HL-60/S4 treated with retinoic acid at 250 ng/mL for 4 days and 3 days (cell line): Measurements from ENCODE around the gene SDK2.

Experiments
- in situ Hi-C: fragments of 300-500 bp; cut with MboI; formaldehyde crosslinking; loops from 2 replicates; pipeline ENCODE4 v1.7.0; 2022; ENCODE audit warnings: low sequenced_read_pairs

Gene SDK2

GRCh38 chr17:73588891-73589290, 55.4 kb downstream of the SDK2 start:
- in situ Hi-C loops, result no loop called here

DNA sequence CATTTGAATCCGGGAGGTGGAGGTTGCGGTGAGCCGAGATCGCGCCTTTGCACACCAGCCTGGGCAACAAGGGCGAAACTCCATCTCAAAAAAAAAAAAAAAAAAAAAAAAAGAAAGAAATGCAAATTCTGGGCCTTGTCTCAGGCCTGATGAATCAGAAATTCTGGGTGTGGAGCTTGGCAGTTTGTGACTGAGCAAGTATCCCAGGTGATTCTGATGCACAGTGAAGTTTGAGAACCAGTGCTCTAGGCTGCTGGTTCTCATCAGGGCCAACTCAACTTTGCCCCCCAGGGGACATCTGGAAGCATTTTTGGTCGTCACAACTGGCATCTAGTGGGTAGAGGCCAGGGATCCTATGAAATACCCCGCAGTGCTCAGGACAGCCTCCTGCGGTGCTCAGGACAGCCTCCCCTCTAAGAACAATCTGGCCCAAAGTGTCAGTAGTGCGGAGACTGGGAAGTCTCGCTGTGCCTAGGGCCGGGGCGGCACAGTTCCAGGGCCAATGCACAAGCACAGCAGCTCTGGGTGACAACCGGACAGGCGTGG, 55.9 kb downstream of the SDK2 start:
- in situ Hi-C loops, result no loop called here

- in situ Hi-C loops, result no loop called here
These were observed 57.2 kb downstream of the SDK2 start for GRCh38 chr17:73586921-73587602.

GRCh38 chr17:73586275-73586832, 57.9 kb downstream of the SDK2 start:
- in situ Hi-C loops, result no loop called here

DNA sequence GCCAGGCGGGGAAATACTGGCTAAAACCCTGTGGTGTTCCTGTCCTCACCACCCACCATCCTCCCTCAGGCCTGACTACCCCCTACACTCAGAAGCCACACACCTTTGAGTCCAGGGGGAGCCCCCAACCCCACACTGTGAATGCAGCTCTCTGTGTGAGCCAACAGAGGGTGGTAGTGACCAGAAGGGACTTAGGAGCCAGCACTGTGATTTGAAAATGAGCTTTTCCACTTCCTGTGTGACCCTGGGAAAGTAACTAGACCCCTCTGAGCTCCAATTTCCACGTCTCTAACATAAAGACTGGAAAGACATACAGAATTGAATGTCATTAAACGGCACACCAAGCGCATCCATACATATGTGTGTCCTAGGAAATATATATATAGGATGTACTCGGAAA, 58.7 kb downstream of the SDK2 start:
- in situ Hi-C loops, result no loop called here

DNA sequence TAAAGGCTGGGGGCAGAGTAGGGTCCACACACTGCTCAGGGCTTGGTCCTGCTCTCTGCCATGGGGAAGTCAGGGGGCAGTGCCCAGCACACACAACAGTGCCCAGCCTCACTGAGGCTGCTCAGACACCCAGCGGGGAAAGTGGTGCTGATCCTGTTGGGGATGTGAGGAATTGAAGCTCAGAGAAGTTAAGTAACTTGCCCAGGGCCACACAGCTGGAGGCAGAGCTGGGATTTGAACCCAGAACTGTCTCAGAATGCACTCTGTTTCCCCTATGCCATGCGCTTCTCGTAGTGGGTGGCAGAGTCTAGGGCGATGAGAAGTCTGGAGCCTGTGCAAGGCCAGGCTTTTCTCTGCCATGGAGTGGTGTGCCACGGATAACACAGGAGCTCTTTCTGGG, 59.3 kb downstream of the SDK2 start:
- in situ Hi-C loops, result no loop called here

DNA sequence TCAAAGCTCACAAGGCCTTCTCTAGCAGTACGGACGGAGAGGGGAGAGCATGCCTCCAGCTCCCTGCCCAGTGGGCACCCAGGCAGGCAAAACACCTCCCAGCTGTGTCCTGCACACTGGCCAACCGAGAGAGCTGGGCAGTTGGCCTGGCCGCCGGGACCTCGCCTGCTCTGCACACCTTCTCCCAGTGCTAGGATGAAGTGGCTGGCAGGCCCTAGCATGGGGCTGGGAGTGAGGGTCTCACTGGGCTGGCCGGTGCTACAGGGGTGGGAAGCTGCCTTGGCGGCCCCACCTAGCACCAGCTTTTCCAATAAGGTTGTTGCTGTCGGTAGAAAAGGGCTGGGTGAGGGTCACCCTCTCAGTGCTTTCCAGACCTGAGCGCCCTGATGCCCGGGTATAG, 60.2 kb downstream of the SDK2 start:
- in situ Hi-C loops, result no loop called here

GRCh38 chr17:73582821-73583220, 61.4 kb downstream of the SDK2 start:
- in situ Hi-C loops, result no loop called here

DNA sequence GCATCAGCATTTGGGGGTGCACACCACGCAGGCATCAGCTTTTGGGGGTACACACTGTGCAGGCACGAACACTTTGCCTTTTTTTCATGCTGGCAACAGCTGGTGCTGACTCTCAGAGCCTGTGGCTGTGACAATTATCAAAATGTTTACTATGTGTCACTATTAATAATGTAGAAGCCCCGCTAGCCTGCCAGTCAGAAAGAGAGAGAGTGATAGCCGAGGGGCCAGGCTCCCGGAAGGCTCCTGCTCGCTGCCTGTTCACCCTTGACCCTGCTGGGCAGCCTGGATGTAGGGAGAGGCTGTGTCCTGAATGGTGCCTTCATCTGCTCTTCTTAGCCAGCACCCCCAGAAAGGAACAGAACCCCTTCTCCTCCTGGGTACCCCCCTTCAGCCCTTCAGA, 61.9 kb downstream of the SDK2 start:
- in situ Hi-C loops, result no loop called here

GRCh38 chr17:73581379-73581778, 62.9 kb downstream of the SDK2 start:
- in situ Hi-C loops, result no loop called here

DNA sequence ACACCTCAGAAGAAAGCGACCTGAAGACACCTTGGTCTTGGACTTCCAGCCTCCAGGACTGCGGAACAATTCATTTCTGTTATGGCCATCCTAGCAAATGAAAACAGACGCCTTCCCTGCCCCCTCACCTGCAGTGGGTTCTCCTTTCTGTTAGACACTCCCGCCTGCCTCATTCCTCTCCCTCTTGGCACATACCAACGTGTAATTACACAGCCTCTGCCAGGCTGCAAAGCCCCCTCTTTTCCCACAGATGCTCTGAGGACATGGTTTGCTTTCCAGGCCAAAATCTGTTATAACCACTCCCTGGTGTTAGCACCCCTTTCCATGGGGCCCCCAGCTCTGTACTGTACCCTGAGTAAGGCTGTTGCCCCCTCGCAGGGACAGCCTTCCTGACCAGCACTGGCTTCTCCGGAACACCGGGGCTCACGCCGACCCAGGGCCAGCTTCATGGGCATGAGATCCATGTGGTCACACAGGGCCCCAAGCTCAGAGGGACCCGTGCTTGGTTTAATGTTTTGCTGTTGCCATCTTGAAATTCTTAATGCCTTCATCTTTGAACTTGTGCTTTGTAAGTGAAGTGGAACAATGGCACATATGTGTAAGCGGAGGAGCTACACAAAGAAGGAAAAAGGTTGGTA, 64.1 kb downstream of the SDK2 start:
- in situ Hi-C loops, result no loop called here

DNA sequence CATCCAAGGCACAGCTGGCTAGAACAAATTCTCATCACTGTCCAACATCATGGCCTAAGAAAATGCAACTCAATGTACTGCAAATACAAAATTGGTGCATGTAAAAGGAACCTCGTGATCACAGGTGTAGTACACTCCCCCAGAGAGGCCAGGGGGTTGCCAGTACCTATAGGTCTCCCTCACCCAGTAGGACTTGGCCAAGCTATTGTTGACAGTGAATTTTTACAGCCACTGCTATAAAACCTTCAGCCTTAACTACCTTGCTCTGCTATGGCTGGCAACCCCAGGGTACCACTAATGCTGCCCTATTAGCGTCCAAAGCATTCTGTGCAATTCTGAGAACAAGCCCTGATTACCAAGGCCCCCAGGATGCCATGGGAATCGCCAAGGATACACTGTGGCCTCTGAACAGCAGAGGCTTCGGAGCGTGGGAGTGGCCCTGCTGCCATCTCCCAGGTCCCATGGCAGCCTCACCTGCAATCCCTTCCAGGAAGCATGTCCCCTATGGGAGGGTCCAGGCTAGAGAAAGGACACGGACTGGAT, 67.6 kb downstream of the SDK2 start:
- in situ Hi-C loops, result no loop called here

- in situ Hi-C loops, result no loop called here
These were observed 68.6 kb downstream of the SDK2 start for GRCh38 chr17:73575470-73576221.

DNA sequence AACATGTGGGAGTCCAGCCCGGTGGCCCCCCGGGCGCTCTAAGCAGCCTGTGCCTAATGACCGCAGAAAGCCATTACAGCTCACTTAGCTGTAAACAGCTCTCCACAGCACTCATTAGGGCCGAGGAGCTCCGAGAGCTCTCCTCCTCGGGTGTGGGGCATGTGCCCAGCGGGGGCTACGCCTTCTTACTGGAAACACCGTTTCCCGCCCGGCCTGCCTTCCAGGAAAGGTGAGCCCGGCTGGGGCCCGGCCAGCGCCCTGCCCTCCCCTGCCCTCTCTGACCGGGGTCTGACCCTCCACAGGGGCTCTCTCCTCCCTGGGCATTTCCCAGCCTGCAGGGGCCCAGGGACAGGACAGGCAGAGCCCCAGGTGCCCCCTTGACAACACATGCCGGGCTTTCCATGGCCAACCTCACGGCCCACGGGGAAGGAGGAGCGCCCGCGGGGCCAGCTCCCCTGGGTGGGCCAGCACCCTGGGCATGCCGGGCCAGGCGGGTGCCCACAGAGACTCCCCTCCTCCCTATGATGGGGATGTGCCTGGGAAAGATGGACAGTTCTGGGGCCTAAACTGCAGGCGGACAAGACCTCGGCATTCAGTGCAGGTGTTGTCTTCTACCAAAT, 72.6 kb downstream of the SDK2 start:
- in situ Hi-C loops, result no loop called here

- in situ Hi-C loops, result no loop called here
These were observed 74.4 kb downstream of the SDK2 start for GRCh38 chr17:73569762-73570319.

DNA sequence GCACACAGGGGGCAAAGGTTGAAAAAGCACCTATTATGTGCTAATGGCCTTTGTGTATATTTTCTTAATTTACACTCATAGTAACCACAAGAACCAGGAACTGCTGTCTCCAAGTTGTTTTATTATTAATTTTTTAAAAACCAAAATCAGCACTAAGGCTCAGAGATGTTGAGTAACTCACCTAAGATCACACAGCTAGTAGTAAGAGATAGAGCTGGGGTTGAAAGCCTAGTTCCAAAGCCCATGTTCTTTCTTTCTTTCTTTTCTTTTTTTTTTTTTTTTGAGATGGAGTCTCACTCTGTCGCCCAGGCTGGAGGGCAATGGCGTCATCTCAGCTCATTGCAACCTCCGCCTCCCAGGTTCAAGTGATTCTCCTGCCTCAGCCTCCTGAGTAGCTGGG, 75.3 kb downstream of the SDK2 start:
- in situ Hi-C loops, result no loop called here

DNA sequence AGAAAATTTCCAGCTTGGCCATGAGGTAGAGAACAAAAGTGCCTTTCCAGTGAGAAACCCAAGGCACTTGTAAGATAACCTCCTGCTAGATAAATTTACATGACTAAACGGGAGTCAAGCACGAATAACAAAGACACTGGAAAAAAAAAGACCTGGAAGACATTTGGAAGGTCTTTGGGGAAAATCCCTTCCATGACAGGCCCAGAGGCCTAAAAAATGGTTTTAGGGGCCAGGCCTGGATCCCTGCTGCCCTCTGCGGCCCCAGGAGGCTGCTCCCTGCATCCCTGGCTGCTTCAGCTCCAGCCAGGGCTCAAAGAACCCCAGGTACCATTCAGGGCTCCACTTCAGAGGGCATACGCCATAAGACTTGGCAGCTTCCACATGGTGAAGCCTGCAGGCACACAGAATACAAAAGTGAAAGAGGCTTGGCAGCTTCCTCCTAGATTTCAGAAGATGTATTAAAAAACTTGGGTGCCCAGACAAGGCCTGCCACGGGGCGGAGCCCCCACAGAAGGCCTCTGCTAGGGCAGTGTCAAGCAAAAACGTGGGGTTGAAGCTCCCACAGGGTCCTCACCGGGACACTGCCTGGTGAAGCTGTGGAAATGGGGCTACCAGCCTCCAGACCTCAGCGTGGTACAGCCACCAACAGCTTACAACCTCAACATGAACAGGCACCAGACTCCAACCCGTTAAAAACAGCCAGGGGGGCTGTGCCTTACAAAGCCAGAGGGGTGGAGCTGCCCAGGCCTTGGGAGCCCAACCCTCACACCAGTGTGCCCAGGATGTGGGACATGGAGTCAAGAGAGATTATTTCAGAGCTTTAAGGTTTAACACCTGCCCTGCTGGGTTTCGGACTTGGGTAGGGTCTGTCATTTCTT, 77.1 kb downstream of the SDK2 start:
- in situ Hi-C loops, result no loop called here

DNA sequence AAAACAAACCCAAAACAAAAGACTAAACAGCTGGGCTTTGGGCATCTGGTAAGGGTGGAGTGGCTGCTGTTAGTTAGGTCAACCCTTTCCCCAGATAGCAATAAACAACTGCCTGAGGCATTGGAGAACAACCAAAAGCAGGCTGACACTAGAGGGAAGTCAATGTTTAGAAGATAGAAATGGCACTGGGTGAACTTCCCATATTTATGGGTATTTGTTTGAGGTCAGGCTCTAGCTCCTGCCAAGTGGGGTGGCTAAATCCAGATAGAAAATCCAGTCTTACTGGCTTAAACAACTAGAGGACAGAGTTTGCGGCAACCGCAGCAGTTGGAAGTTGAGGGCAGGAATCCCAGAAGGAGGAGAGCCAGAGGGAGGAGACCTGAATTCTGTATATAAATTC, 79.4 kb downstream of the SDK2 start:
- in situ Hi-C loops, result no loop called here

GRCh38 chr17:73562896-73563295, 81.3 kb downstream of the SDK2 start:
- in situ Hi-C loops, result no loop called here

DNA sequence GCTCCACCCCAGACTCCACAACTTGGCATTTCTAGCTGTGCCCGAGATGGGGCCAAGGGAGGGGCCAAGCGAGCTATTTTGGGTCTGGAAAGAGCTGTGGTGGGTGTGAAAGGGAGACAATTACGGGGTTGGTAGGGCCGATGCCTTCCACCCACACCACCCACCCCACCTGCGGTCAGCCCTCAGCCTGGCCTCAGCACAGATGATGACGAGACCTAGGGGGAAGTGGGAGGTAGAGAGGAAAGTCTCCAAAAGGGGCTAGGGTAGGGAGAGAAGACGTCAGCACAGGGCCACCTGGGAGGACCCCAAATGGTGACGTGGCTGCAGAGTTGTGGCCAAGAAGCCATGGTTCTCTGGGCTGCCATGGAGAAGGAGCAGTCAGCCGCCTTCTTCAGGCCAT, 83.1 kb downstream of the SDK2 start:
- in situ Hi-C loops, result no loop called here
